Chondrocyte (in vitro differentiated cells): ENCODE data around the gene EEF1E1. TPM values are rescaled to one million over a fixed set of nuclear protein-coding genes. Genes with fewer than 3 reads are reported as not detected.
"Not testable (repeated sequence)": the region's sequence is repeated elsewhere in the genome, so short reads cannot be mapped to it uniquely, and the experiment has no call there.

Experiments used
- DNase-seq: peaks from one replicate; pipeline ENCODE4 v3.0.0; 2021; ENCODE audit warnings: mixed read lengths, low spot score
- H3K27ac Mint-ChIP-seq: one replicate; pipeline ENCODE4 v1.8.0; 2021; ENCODE audit warnings: mild to moderate bottlenecking, moderate library complexity, mixed read lengths; ENCODE audit not compliant: unreplicated experiment
- H3K27me3 Mint-ChIP-seq: 2 replicates; pipeline ENCODE4 v1.8.0; 2021; ENCODE audit warnings: low read depth, mixed read lengths
- H3K36me3 Mint-ChIP-seq: 2 replicates; pipeline ENCODE4 v1.8.0; 2021; ENCODE audit warnings: low read depth, mixed read lengths
- H3K4me1 Mint-ChIP-seq: 2 replicates; pipeline ENCODE4 v1.8.0; 2021; ENCODE audit warnings: low read depth, mild to moderate bottlenecking, mixed read lengths
- H3K4me3 Mint-ChIP-seq: one replicate; pipeline ENCODE4 v1.8.0; 2021; ENCODE audit warnings: mild to moderate bottlenecking, moderate library complexity, mixed read lengths; ENCODE audit not compliant: unreplicated experiment
- H3K9me3 Mint-ChIP-seq: 2 replicates; pipeline ENCODE4 v1.8.0; 2021; ENCODE audit warnings: low read depth, mixed read lengths
- total RNA-seq: library from RNA; stranded (reverse); gene quantifications from 3 replicates; pipeline ENCODE4 v1.2.1, GENCODE V29; 2021
- TF ChIP-seq, protein P1 (sequence below): fragments of 200-600 bp; sonication (generic); IDR thresholded peaks from 2 replicates; pipeline ENCODE4 v1.5.0; 2021; ENCODE audit warnings: antibody characterized with exemption, mild to moderate bottlenecking, moderate library complexity

Gene EEF1E1
- total RNA-seq, 1 donor from 2014 or later = 17.9 TPM

DNA sequence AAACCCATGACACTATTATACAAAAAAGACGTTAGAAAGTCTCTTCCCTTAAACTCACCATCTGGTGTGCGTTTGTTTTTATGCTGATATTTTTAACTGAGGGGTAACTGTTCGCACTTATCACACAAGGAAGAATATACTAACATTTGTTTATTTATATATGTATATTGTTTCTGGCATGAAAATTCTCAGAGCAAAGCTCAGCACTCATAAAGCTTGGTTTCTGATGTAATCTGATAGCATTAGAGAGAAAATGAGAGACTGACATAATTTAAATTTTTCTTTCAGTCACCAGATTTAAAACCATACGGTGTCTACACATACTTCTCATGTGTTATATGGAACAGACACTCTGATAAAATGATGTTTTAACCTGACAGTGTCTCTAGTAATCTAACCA is 45.1 kb downstream of the EEF1E1 start:
- no peak for DNase-seq

GRCh38 chr6:8054276-8054675 is 48.1 kb downstream of the EEF1E1 start:
- Mint-ChIP-seq H3K36me3 (peaks cover 7% of the 10 kb centered on the region), H3K4me1 (peaks cover 13% of the 10 kb centered on the region), H3K4me3 (no peak overlapping the region), H3K9me3 (no peaks in the 10 kb centered on the region), H3K27me3 (no peaks in the 10 kb centered on the region), H3K27ac (no peak overlapping the region)
- DNase-seq = no peak
- TF ChIP-seq, protein P1, sequence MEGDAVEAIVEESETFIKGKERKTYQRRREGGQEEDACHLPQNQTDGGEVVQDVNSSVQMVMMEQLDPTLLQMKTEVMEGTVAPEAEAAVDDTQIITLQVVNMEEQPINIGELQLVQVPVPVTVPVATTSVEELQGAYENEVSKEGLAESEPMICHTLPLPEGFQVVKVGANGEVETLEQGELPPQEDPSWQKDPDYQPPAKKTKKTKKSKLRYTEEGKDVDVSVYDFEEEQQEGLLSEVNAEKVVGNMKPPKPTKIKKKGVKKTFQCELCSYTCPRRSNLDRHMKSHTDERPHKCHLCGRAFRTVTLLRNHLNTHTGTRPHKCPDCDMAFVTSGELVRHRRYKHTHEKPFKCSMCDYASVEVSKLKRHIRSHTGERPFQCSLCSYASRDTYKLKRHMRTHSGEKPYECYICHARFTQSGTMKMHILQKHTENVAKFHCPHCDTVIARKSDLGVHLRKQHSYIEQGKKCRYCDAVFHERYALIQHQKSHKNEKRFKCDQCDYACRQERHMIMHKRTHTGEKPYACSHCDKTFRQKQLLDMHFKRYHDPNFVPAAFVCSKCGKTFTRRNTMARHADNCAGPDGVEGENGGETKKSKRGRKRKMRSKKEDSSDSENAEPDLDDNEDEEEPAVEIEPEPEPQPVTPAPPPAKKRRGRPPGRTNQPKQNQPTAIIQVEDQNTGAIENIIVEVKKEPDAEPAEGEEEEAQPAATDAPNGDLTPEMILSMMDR = no peak

More for the DNA sequence above, 45.1 kb downstream of the EEF1E1 start:
- no peaks in the 10 kb centered on the region for H3K27me3 Mint-ChIP-seq
- no peaks in the 10 kb centered on the region for H3K9me3 Mint-ChIP-seq
- H3K4me1 Mint-ChIP-seq = peaks cover 13% of the 10 kb centered on the region
- TF ChIP-seq, protein P1 = no peak
- peaks cover 3% of the 10 kb centered on the region for H3K36me3 Mint-ChIP-seq
- H3K4me3 Mint-ChIP-seq = no peak overlapping the region
- H3K27ac Mint-ChIP-seq = no peak overlapping the region

DNA sequence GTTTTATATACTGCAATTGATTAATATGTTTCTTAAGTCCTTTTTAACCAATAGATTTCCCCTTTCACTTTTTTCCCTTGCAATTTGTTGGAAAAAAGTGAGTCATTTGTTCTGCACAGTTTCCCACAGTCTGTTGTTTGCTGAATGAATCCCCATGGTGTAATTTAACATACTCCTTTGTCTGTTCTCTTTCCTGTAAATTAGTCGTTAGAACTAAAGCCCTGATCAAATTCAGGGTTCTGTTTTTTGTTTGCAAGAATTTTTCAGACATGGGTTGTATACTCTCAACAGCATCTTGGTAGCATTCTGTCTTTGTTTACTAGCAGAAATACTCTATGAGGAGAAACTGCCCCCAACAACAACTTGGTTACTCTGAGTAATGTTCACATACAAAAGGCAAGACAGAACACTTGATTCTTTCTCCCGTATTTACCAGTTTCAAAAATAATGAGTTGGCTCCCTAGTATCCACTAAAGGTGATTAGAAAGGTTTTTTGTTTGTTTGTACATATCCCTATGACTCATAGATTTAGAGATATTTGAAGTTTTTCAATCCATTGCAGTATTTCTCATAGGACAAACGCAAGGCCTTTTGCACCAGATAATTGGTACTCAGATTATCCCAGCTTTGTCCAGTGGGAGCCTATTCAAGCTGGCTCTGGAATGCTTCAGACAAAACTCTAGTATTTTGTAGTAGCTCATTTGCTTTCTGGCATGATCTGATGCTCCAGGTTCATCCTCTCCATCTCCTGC is 54.6 kb downstream of the EEF1E1 start:
- Mint-ChIP-seq H3K4me1 (peaks cover 16% of the 10 kb centered on the region), H3K27me3 (no peaks in the 10 kb centered on the region), H3K36me3 (peaks cover 9% of the 10 kb centered on the region), H3K27ac (peak overlapping the region; percentile 28), H3K9me3 (peaks cover 4% of the 10 kb centered on the region), H3K4me3 (no peak overlapping the region)
- TF ChIP-seq, protein P1 = no peak
- no peak for DNase-seq

DNA sequence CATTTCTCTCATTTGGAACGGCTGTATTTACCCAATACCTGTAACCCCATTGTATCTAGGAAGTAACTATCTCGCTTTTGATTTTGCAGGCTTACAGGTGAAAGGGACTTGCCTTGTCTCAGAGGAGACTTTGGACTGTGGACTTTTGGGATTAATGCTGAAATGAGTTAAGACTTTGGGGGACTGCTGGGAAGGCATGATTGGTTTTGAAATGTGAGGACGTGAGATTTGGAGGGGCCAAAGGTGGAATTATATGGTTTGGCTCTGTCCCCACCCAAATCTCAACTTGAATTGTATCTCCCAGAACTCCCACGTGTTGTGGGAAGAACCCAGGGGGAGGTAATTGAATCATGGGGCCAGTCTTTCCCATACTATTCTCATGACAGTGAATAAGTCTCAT is 56.6 kb downstream of the EEF1E1 start:
- H3K4me1 Mint-ChIP-seq = peaks cover 23% of the 10 kb centered on the region
- not testable (repeated sequence) for H3K27me3 Mint-ChIP-seq, H3K9me3 Mint-ChIP-seq, H3K4me3 Mint-ChIP-seq, H3K36me3 Mint-ChIP-seq, DNase-seq, H3K27ac Mint-ChIP-seq

GRCh38 chr6:8043221-8043620 is 59.1 kb downstream of the EEF1E1 start:
- TF ChIP-seq, protein P1 = no peak
- H3K27ac Mint-ChIP-seq = no peak overlapping the region
- H3K27me3 Mint-ChIP-seq = no peaks in the 10 kb centered on the region

More at GRCh38 chr6:8043221-8043620, 59.1 kb downstream of the EEF1E1 start:
- Mint-ChIP-seq H3K36me3 (peaks cover 13% of the 10 kb centered on the region), H3K4me3 (no peak overlapping the region), H3K4me1 (peaks cover 23% of the 10 kb centered on the region), H3K9me3 (peaks cover 9% of the 10 kb centered on the region)
- DNase-seq = no peak
